Measurements from ENCODE around the gene HCCS. TPM values are rescaled to one million over a fixed set of nuclear protein-coding genes. Genes with fewer than 3 reads are reported as not detected.

HCCS gene
- total and polyA plus RNA-seq, 2 of the 13 experiments (the other 11 are each of a cell fraction or from before 2014, with no cell fraction given), result 15.4 to 16.7 TPM

- 0 out of 2 replicates have a peak, but pooled peaks have one; percentile 21 for TF ChIP-seq SIN3A (IDR thresholded peaks at IDR 0.05; ENCODE audit: borderline replicate concordance, low read depth, low read length)
- peak; percentile 77; the same call in 1 of the 2 replicates for TF ChIP-seq TBX3 (IDR thresholded peaks at IDR 0.05; ENCODE audit: borderline replicate concordance)
- no peak for TF ChIP-seq FOSL1 (CRISPR knock-in tag; IDR thresholded peaks at IDR 0.05; ENCODE audit: borderline replicate concordance)
- no peak for TF ChIP-seq PHF21A (CRISPR knock-in tag; IDR thresholded peaks at IDR 0.05)
- TF ChIP-seq ELF3 (CRISPR knock-in tag; IDR thresholded peaks at IDR 0.05), result peak; percentile 47; the same call in 1 of the 2 replicates
- 0 out of 2 replicates have a peak, but pooled peaks have one; percentile 39 for TF ChIP-seq ZMYM2 (CRISPR knock-in tag; IDR thresholded peaks at IDR 0.05)
- TF ChIP-seq TEAD3 (CRISPR knock-in tag; optimal IDR thresholded peaks at IDR 0.05; ENCODE audit: borderline replicate concordance), result peak; percentile 13
- peak; percentile 68 to 94 for TF ChIP-seq NR2F1 (CRISPR knock-in tag; IDR thresholded peaks at IDR 0.05)
- peak; percentile 15; the same call in 1 of the 2 replicates for TF ChIP-seq BCL6 (CRISPR knock-in tag; IDR thresholded peaks at IDR 0.05)
- peak; percentile 79; the same call in 1 of the 2 replicates for TF ChIP-seq NCOR1 (IDR thresholded peaks at IDR 0.05; ENCODE audit: borderline replicate concordance, low read length)
- no peak for TF ChIP-seq GABPA (IDR thresholded peaks at IDR 0.05; ENCODE audit: low read depth, low read length)
- no peak for TF ChIP-seq GABPA (CRISPR knock-in tag; IDR thresholded peaks at IDR 0.05; ENCODE audit: low read depth)
- TF ChIP-seq NR2C2 (CRISPR knock-in tag; IDR thresholded peaks at IDR 0.05; ENCODE audit: borderline replicate concordance), result 0 out of 2 replicates have a peak, but pooled peaks have one; percentile 16
- TF ChIP-seq RFX3 (CRISPR knock-in tag; IDR thresholded peaks at IDR 0.05), result peak; percentile 68
- TF ChIP-seq KDM6A (CRISPR knock-in tag; IDR thresholded peaks at IDR 0.05; ENCODE audit: low read depth), result 0 out of 2 replicates have a peak, but pooled peaks have one; percentile 36
- peak; percentile 86 for TF ChIP-seq PPARG (CRISPR knock-in tag; conservative IDR thresholded peaks at IDR 0.05)
- peak; percentile 51; the same call in 1 of the 2 replicates for TF ChIP-seq NFIC (IDR thresholded peaks at IDR 0.05; ENCODE audit: low read length)
- peak; percentile 48 for TF ChIP-seq SKI (IDR thresholded peaks at IDR 0.05; ENCODE audit: partially characterized antibody)
- TF ChIP-seq ZNF362 (CRISPR knock-in tag; IDR thresholded peaks at IDR 0.05; ENCODE audit: borderline replicate concordance), result no peak
- TF ChIP-seq XRCC5 (optimal IDR thresholded peaks at IDR 0.05; ENCODE audit: low read length), result no peak
- peak; percentile 64; the same call in 1 of the 2 replicates for TF ChIP-seq MED1 (CRISPR knock-in tag; IDR thresholded peaks at IDR 0.05)
- TF ChIP-seq FOXP1 (IDR thresholded peaks at IDR 0.05), result no peak
- TF ChIP-seq FOXP1 (CRISPR knock-in tag; IDR thresholded peaks at IDR 0.05), result peak; percentile 38; the same call in 1 of the 2 replicates
- TF ChIP-seq MED8 (CRISPR knock-in tag; IDR thresholded peaks at IDR 0.05; ENCODE audit: insufficient replicate concordance), result no peak
- TF ChIP-seq SOX6 (IDR thresholded peaks at IDR 0.05), result no peak
- TF ChIP-seq SOX6 (CRISPR knock-in tag; IDR thresholded peaks at IDR 0.05), result peak; percentile 68
- TF ChIP-seq HMG20A (CRISPR knock-in tag; IDR thresholded peaks at IDR 0.05; ENCODE audit: borderline replicate concordance), result peak; percentile 64; the same call in 1 of the 2 replicates
- peak; percentile 57 for TF ChIP-seq ZMYM4 (CRISPR knock-in tag; IDR thresholded peaks at IDR 0.05)
- peak; percentile 16; the same call in 1 of the 2 replicates for TF ChIP-seq HDAC2 (CRISPR knock-in tag; IDR thresholded peaks at IDR 0.05)
These were observed 13.2 kb upstream of the HCCS start (continued) for GRCh38 chrX:11097933-11098332.

Data from HepG2 (cell line).